H1 (cell line): ENCODE results near the gene CNGA4. TPM values are rescaled to one million over a fixed set of nuclear protein-coding genes. Genes with fewer than 3 reads are reported as not detected.

Experiments used
- CBX5 ChIP-seq: fragments of 300-800, 300-1000 bp; sonication (generic); IDR thresholded peaks from 2 replicates; pipeline ENCODE4 v1.7.1; 2016; ENCODE audit warnings: antibody characterized with exemption, low read length, low read depth
- CREB1 ChIP-seq: IDR thresholded peaks from 2 replicates; pipeline ENCODE4 v1.6.1; 2012; ENCODE audit warnings: inconsistent platforms
- NRF1 ChIP-seq: IDR thresholded peaks from 2 replicates; pipeline ENCODE4 v1.6.1; 2011; ENCODE audit warnings: mild to moderate bottlenecking, low read depth, low read length, improper control_type of control experiment
- PHF8 ChIP-seq: fragments of 200-600 bp; sonication (generic); conservative IDR thresholded peaks from 2 replicates; pipeline ENCODE4 v1.7.1; 2012; ENCODE audit warnings: low read depth, mild to moderate bottlenecking, inconsistent platforms, low read length, moderate library complexity
- RFX5 ChIP-seq: IDR thresholded peaks from 2 replicates; pipeline ENCODE4 v1.6.1; 2011; ENCODE audit warnings: low read depth, low read length, improper control_type of control experiment, borderline replicate concordance
- RXRA ChIP-seq: IDR thresholded peaks from 2 replicates; pipeline ENCODE4 v1.6.1; 2011; ENCODE audit warnings: low read depth, mild to moderate bottlenecking, low read length, moderate library complexity; ENCODE audit not compliant: insufficient read depth
- SP4 ChIP-seq: IDR thresholded peaks from 2 replicates; pipeline ENCODE4 v1.6.1; 2012; ENCODE audit warnings: low read length, inconsistent platforms
- SRF ChIP-seq: IDR thresholded peaks from 2 replicates; pipeline ENCODE4 v1.6.1; 2011; ENCODE audit warnings: mild to moderate bottlenecking, low read depth, low read length, moderate library complexity
- polyA plus RNA-seq, 7 experiments: library from polyadenylated mRNA; depleted of rRNA in 3 of 7; stranded (reverse) in 5 of 7; unstranded in 2 of 7; fragments of >200 nt in 5 of 7; fragments of 200-250 nt in 2 of 7; gene quantifications; 1 replicate in 5 of 7; 2 replicates in 1 of 7; 4 replicates in 1 of 7; pipeline versions ENCODE4 v1.2.1 to v1.2.3, GENCODE V29; 2011 to 2013; ENCODE audit warnings: missing spikeins in 2 of 7, mixed read lengths in 2 of 7
- total RNA-seq: library from RNA; stranded (reverse); fragmentation: NEBNext Ultra II Directional; extraction: Animal tissue kit (Norgen Biotek cat#: 25700); gene quantifications from 2 replicates; pipeline ENCODE4 v1.2.1, GENCODE V29; 2021
- TF ChIP-seq, protein P1 (sequence below): fragments of 300-600 bp; sonication (generic); IDR thresholded peaks from 2 replicates; pipeline ENCODE4 v1.7.1; 2012; ENCODE audit warnings: low read length, moderate library complexity, mild to moderate bottlenecking, inconsistent platforms; ENCODE audit not compliant: insufficient replicate concordance
- TF ChIP-seq, protein P2 (sequence below), 3 experiments: IDR thresholded peaks; 1 replicate in 2 of 3; 2 replicates in 1 of 3; pipeline versions ENCODE4 v1.5.1 to v1.6.1; 2011; ENCODE audit warnings: low read length in 3 of 3, mild to moderate bottlenecking in 3 of 3, inconsistent platforms in 2 of 3, low read depth in 1 of 3, moderate library complexity in 1 of 3; ENCODE audit not compliant: insufficient read depth in 1 of 3; ENCODE audit errors: control extremely low read depth in 1 of 3

Gene CNGA4
- total and polyA plus RNA-seq, 2 of the 8 experiments (the other 6 are each of a cell fraction or from before 2014, with no cell fraction given) = 0.29 TPM; not detected in 1

DNA sequence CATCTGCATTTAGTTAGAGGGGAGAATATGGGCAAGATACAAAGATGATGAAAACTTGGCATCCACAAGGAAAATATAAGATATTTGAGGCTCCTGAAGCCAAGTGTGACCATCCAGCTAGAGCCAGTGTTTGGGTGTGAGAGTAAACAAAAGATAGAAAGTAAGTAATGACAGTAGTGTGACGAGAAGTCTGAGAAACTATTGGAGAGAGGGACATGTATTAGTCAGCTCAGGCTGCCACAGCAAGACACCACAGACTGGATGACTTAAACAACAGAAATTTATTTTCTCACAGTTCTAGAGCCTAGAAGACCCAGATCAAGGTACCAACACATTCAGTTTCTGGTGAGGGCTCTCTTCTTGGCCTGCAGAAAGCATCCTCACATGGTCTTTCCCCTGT lies 14.3 kb downstream of the CNGA4 start (continued):
- TF ChIP-seq, protein P1, sequence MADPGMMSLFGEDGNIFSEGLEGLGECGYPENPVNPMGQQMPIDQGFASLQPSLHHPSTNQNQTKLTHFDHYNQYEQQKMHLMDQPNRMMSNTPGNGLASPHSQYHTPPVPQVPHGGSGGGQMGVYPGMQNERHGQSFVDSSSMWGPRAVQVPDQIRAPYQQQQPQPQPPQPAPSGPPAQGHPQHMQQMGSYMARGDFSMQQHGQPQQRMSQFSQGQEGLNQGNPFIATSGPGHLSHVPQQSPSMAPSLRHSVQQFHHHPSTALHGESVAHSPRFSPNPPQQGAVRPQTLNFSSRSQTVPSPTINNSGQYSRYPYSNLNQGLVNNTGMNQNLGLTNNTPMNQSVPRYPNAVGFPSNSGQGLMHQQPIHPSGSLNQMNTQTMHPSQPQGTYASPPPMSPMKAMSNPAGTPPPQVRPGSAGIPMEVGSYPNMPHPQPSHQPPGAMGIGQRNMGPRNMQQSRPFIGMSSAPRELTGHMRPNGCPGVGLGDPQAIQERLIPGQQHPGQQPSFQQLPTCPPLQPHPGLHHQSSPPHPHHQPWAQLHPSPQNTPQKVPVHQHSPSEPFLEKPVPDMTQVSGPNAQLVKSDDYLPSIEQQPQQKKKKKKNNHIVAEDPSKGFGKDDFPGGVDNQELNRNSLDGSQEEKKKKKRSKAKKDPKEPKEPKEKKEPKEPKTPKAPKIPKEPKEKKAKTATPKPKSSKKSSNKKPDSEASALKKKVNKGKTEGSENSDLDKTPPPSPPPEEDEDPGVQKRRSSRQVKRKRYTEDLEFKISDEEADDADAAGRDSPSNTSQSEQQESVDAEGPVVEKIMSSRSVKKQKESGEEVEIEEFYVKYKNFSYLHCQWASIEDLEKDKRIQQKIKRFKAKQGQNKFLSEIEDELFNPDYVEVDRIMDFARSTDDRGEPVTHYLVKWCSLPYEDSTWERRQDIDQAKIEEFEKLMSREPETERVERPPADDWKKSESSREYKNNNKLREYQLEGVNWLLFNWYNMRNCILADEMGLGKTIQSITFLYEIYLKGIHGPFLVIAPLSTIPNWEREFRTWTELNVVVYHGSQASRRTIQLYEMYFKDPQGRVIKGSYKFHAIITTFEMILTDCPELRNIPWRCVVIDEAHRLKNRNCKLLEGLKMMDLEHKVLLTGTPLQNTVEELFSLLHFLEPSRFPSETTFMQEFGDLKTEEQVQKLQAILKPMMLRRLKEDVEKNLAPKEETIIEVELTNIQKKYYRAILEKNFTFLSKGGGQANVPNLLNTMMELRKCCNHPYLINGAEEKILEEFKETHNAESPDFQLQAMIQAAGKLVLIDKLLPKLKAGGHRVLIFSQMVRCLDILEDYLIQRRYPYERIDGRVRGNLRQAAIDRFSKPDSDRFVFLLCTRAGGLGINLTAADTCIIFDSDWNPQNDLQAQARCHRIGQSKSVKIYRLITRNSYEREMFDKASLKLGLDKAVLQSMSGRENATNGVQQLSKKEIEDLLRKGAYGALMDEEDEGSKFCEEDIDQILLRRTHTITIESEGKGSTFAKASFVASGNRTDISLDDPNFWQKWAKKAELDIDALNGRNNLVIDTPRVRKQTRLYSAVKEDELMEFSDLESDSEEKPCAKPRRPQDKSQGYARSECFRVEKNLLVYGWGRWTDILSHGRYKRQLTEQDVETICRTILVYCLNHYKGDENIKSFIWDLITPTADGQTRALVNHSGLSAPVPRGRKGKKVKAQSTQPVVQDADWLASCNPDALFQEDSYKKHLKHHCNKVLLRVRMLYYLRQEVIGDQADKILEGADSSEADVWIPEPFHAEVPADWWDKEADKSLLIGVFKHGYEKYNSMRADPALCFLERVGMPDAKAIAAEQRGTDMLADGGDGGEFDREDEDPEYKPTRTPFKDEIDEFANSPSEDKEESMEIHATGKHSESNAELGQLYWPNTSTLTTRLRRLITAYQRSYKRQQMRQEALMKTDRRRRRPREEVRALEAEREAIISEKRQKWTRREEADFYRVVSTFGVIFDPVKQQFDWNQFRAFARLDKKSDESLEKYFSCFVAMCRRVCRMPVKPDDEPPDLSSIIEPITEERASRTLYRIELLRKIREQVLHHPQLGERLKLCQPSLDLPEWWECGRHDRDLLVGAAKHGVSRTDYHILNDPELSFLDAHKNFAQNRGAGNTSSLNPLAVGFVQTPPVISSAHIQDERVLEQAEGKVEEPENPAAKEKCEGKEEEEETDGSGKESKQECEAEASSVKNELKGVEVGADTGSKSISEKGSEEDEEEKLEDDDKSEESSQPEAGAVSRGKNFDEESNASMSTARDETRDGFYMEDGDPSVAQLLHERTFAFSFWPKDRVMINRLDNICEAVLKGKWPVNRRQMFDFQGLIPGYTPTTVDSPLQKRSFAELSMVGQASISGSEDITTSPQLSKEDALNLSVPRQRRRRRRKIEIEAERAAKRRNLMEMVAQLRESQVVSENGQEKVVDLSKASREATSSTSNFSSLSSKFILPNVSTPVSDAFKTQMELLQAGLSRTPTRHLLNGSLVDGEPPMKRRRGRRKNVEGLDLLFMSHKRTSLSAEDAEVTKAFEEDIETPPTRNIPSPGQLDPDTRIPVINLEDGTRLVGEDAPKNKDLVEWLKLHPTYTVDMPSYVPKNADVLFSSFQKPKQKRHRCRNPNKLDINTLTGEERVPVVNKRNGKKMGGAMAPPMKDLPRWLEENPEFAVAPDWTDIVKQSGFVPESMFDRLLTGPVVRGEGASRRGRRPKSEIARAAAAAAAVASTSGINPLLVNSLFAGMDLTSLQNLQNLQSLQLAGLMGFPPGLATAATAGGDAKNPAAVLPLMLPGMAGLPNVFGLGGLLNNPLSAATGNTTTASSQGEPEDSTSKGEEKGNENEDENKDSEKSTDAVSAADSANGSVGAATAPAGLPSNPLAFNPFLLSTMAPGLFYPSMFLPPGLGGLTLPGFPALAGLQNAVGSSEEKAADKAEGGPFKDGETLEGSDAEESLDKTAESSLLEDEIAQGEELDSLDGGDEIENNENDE = no peak
- TF ChIP-seq SP4 (no peak), NRF1 (no peak), CBX5 (no peak), CREB1 (no peak), RFX5 (no peak), SRF (no peak), RXRA (no peak), PHF8 (no peak)
- TF ChIP-seq, protein P2, sequence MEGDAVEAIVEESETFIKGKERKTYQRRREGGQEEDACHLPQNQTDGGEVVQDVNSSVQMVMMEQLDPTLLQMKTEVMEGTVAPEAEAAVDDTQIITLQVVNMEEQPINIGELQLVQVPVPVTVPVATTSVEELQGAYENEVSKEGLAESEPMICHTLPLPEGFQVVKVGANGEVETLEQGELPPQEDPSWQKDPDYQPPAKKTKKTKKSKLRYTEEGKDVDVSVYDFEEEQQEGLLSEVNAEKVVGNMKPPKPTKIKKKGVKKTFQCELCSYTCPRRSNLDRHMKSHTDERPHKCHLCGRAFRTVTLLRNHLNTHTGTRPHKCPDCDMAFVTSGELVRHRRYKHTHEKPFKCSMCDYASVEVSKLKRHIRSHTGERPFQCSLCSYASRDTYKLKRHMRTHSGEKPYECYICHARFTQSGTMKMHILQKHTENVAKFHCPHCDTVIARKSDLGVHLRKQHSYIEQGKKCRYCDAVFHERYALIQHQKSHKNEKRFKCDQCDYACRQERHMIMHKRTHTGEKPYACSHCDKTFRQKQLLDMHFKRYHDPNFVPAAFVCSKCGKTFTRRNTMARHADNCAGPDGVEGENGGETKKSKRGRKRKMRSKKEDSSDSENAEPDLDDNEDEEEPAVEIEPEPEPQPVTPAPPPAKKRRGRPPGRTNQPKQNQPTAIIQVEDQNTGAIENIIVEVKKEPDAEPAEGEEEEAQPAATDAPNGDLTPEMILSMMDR (IDR thresholded peaks at IDR 0.05; ENCODE audit: control extremely low read depth in 1 of 3, insufficient read depth in 1 of 3, low read depth in 1 of 3, low read length in 3 of 3) = no peak
